ENCODE results near the gene PBX3.

DNA sequence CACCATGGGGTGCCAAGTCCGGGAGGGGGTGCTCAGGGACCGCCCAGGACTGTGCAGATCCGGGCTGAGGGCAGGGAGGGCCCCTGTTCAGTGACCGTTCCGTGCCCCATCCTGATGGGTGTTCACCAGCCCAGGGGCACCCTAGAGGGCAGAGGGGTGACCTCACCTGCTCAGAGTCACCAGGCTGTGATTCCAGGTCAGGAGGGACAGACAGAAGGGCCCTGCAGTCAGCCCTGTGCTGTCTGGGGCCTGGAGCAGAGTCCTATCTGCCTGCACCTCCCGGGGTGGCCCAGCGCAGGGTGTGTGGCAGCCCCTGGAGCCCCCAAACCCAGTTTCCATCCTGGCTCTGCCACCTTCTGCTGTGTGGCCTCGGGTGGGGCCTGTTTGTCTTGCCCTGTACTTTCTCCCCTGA lies 241.9 kb downstream of the PBX3 start:
- TF ChIP-seq, protein P1, sequence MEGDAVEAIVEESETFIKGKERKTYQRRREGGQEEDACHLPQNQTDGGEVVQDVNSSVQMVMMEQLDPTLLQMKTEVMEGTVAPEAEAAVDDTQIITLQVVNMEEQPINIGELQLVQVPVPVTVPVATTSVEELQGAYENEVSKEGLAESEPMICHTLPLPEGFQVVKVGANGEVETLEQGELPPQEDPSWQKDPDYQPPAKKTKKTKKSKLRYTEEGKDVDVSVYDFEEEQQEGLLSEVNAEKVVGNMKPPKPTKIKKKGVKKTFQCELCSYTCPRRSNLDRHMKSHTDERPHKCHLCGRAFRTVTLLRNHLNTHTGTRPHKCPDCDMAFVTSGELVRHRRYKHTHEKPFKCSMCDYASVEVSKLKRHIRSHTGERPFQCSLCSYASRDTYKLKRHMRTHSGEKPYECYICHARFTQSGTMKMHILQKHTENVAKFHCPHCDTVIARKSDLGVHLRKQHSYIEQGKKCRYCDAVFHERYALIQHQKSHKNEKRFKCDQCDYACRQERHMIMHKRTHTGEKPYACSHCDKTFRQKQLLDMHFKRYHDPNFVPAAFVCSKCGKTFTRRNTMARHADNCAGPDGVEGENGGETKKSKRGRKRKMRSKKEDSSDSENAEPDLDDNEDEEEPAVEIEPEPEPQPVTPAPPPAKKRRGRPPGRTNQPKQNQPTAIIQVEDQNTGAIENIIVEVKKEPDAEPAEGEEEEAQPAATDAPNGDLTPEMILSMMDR (IDR thresholded peaks at IDR 0.05; ENCODE audit: insufficient read depth, low read length, poor library complexity, severe bottlenecking), result no peak
- TF ChIP-seq EZH2phosphoT487 (conservative IDR thresholded peaks at IDR 0.05; ENCODE audit: low read length), result no peak
